Measurements from ENCODE around the gene UQCC2. TPM values are rescaled to one million over a fixed set of nuclear protein-coding genes. Genes with fewer than 3 reads are reported as not detected.

The UQCC2 gene
- total and polyA plus RNA-seq, 2 of the 8 experiments (the other 6 are each of a cell fraction or from before 2014, with no cell fraction given) = 52.1 to 104 TPM

- TF ChIP-seq CHD7 (IDR thresholded peaks at IDR 0.05; ENCODE audit: insufficient replicate concordance, low read length) (no peak), RXRA (IDR thresholded peaks at IDR 0.05; ENCODE audit: insufficient read depth, low read depth, low read length) (no peak), PHF8 (conservative IDR thresholded peaks at IDR 0.05; ENCODE audit: low read depth, low read length) (no peak), ATF3 (IDR thresholded peaks at IDR 0.05; ENCODE audit: insufficient read depth, low read depth, low read length) (no peak), USF2 (IDR thresholded peaks at IDR 0.05; ENCODE audit: low read length) (no peak), CHD2 (IDR thresholded peaks at IDR 0.05; ENCODE audit: low read length) (no peak), SIN3A (conservative IDR thresholded peaks at IDR 0.05 in 1 of 2, IDR thresholded peaks at IDR 0.05 in 1 of 2; ENCODE audit: low read depth in 1 of 2, low read length in 2 of 2) (no peak), SIX5 (IDR thresholded peaks at IDR 0.05; ENCODE audit: low read depth, low read length) (no peak), TCF12 (IDR thresholded peaks at IDR 0.05; ENCODE audit: low read depth, low read length) (no peak), TAF7 (optimal IDR thresholded peaks at IDR 0.05; ENCODE audit: borderline replicate concordance, low read depth, low read length) (no peak)
Observed at GRCh38 chr6:33735216-33735615, 23.7 kb upstream of the UQCC2 start (continued).
